HUDEP-2 (cell line): ENCODE measurements around the gene LRFN3.
"Not testable (repeated sequence)": the region's sequence is repeated elsewhere in the genome, so short reads cannot be mapped to it uniquely, and the experiment has no call there.

Experiments
- DNase-seq, 76 experiments: peaks; one replicate each; lab custom pipeline; 2025; ENCODE audit not compliant: unreplicated experiment in 76 of 76; lab: John Stamatoyannopoulos, UW

Gene LRFN3, protein sequence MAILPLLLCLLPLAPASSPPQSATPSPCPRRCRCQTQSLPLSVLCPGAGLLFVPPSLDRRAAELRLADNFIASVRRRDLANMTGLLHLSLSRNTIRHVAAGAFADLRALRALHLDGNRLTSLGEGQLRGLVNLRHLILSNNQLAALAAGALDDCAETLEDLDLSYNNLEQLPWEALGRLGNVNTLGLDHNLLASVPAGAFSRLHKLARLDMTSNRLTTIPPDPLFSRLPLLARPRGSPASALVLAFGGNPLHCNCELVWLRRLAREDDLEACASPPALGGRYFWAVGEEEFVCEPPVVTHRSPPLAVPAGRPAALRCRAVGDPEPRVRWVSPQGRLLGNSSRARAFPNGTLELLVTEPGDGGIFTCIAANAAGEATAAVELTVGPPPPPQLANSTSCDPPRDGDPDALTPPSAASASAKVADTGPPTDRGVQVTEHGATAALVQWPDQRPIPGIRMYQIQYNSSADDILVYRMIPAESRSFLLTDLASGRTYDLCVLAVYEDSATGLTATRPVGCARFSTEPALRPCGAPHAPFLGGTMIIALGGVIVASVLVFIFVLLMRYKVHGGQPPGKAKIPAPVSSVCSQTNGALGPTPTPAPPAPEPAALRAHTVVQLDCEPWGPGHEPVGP

DNA sequence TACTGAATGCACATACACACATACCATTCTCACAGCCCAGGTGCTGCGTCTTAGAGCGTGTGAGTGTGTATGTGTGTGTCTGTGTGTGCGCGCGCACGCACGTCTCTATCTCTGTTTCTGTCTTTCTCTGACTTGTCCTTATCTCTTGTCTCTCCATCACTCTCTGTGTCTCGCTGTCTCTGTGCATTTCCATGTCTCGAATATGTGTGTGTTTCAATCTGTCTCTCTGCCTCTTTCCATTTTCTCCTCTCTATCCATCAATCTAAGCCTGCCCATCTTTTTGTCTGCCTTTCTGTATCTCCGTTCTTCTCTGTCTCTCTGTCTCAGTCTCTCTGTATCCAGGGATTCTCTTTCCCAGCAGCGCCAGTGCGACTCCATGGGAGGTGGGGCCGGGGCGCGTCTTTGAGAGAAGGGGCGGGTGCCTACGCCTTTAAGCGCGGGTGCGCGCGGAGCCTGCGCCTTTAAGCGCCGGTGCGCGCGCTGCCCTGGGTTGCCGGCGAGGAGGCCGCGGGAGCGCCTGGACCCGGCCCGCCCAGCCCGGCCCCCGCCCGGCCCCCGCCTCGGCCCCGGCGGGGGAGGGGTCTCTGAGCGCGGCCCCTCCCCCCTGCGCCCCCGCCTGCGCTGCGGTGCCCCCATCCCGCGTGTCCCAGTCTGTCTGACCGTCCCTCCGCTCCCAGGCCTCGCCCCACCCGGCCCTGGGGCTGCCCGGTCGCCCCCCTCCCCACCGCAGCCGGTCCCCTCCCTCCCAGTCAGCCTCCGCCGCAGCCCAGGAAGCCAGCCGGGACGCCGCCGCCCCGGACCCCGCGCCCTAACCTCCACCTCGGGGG lies at the start of gene LRFN3:
Gene LRFN3 (plus strand): TSS at position 464 of the 827 bp plus-strand sequence. CDS start 3,052 bp downstream, outside the sequence.
- peak in 7 of 76 experiments; percentile 4 to 30 (median 17) for DNase-seq

DNA sequence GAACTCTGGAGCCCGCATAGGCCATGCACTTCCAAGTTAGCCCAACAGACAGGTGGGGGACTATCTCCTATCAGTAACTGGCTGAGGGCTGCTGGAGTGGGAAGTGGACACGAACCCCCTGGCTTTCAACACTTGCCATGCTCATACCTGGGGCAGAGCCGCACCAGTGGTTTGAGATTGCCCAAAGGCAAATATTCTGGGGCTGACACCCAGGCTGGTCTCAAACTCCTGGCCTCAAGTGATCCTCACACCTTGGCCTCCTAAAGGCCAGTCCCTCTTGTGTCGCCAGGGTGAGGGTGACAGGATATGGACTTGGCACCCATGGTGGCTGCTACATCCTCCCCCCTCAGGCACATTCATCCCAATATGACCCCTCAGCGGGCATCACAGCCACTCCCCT lies 49.0 kb upstream of the LRFN3 start:
- no peak for DNase-seq

DNA sequence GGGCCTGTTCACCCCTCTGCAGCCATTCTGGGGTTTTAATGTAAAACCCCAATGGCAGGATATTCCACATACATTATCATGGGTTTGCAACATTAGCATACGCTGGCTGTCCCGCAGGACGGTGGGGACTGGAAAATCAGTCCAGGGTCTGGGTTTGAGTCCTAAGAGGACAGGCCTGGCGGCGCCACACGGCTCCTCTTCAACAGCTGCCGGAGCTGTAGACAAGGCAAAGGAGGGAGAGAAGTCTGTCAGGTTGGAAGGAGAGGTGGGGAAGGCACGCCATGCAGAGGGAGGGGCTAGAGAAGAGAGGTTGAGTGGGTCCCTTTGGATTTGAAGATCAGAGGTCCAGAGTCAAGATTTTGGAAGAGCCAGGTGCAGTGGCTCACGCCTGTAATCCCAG lies 47.8 kb upstream of the LRFN3 start:
- no peak for DNase-seq

DNA sequence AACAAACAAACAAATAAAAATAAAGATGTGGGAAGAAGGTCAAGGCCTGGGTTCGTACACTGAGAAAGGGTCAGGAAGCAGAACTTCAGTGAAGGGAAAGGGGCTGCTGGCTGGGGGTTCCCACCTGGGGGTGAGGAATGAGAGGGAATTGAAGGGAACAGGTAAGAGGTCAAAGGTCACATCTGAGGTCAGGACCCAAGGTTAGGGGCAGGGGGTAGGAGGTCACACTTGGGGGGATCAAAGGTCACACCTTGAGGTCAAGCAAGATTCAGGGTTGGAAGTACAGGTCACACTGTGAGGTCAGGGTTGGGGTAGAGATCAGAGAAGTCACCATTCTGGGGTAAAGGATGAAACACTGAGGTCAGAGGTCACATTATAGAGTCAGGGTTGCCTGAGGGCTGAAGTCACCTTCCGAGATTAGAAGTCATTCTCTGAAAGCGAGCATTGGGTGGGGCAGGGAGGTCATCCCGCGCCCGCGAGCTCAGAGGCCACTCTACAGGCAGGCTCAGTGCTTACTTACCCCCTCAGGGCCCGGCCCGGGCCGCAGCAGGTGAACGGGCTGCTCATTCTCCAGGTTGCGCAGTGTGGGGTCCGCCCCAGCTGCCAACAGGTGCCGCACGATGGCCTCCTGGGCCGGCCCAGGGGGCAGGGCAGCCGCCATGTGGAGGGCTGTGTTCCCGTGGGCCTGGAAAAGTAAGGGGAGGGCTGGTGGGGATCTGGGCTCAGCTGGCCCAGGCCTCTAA lies 46.6 kb upstream of the LRFN3 start:
- no peak for DNase-seq

DNA sequence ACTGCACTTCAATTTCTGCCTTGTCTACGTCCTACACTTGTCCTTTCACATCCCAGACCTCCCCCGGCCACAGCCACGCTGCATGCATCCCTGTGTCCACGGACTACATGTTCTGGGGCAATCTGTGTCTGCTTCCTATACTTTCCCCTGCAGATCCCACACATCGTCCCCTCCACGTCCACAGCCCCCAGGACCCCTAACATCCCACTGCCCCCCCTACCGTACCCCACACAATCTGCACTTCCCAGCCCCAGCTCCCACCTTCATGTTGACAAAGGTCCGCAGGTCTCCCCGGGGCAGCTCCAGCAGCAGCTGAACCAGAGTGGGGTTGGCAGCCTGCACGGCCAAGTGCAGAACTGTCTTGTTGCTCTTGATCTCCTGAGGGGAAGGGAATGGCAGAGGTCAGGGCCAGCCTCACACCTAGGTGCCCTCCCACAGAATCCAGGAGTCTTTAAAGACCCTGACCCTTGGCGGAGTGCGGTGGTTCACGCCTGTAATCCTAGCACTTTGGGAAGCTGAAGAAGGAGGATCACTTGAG lies 46.0 kb upstream of the LRFN3 start:
- DNase-seq, result no peak

DNA sequence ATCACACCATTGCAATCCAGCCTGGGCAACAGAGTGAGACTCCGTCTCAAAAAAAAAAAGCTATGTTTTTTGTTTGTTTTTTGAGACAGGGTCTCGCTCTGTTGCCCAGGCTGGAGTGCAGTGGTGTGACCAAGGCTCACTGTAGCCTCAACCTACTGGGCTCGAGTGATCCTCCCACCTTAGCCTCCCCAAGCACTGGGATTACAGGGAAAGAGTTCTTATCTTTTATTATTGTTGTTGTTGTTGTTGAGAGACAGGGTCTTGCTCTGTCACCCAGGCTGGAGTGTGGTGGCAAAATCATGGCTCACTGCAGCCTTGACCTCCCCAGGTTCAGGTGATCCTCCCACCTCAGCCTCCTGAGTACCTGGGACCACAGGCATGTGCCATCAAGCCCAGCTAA lies 44.4 kb upstream of the LRFN3 start:
- not testable (repeated sequence) for DNase-seq

DNA sequence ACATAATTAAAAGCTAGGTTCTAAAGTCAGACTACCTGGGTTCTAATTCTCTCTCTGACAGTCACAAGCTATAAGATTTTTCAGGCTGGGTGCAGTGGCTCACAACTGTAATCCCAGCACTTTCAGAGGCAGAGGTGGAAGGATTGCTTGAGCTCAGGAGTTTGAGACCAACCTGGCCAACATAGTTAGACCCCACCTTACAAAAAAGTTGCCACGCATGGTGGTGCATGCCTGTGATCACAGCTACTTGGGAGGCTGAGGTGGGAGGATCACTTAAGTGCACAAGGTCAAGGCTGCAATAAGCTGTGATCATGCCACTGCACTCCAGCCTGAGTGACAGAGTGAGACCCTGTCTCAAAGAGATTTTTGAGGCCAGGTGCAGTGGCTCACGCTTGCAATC lies 41.8 kb upstream of the LRFN3 start:
- DNase-seq, result no peak

DNA sequence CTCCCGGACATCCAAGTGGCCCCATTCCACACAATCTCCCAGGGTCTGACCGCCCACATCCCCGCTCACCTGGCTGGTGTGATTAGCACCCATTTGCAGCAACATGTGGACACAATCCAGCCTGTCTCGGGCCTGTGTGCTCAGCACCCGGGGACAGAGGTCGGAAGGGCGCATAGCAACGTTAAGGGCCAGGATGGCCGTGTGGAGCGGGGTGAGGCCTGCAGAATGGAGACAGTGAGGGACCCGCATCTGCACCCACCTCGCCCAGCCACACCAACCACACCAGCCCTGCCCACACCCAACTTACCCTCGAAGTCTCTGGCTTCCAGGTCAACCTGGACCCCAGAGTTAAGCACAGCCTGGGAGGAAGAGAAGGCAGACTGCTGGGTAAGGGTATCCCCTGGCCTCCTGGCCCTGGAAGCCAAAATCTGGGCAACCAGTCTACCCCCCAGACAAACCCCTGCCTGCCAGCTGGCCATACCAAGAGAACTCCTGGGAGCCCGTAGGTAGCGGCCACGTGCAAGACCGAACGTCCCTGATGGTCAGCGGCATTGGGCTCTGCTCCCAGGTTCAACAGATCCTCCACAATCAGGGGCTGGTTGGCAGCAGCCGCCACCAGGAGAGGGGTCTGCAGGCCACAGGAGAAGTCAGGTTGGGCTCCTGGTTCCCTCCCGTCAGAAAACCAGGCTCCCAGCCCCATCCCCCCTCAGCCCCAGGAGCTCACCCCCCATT lies 40.1 kb upstream of the LRFN3 start:
- no peak for DNase-seq

DNA sequence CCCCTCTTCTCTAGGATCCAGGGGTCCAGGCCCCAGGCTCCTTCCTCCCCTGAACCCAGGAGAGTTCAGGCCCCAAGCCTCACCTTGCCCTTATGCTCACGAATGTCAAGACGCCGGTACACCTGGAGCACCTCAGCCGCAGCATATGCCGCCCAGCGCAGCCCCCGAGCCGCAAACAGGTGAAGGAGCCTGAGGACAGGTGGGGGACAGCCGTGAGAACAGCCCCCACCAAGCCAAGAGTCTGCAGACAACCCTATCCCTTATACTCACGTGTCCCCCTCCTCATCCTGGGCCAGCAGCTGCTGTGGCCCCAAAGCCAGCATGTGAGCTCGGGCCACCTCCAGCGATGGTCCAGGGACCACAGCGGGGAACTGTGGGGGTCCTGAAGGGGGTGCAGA lies 39.5 kb upstream of the LRFN3 start:
- DNase-seq, result no peak

DNA sequence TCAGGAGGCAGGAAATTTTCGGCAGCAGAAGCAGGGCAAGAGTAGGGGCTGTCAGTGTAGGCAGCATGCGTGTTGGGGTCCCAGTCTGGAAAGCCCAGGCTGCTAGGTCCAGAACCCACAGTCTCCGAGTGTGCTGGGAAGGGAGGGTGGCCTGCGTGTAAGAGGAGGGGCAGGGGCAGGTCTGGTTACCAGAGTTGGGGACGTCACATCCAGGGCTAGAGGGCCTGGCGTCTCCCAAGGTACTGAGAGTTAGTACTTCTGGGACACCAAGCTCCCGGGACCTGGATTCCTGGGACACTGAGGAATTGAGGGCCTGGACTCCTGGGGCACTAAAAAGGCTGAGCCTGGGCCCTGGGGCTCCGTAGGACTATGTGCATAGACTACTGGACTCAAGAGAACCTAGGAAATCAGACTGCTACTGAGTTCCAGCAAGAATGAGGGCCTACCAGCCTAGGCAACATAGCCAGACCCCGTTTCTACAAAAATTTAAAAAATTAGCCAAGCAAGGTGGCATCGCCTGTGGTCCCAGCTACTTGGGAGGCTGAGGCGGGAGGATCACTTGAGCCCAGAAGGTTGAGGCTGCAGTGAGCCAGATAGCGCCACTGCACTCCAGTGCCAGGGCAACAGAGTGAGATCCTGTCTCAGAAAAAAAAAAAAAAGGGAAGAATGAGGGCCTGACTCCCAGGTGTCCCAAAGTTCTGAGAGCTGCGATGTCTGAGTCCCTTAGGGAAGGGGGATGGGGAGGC lies 38.3 kb upstream of the LRFN3 start:
- no peak for DNase-seq

DNA sequence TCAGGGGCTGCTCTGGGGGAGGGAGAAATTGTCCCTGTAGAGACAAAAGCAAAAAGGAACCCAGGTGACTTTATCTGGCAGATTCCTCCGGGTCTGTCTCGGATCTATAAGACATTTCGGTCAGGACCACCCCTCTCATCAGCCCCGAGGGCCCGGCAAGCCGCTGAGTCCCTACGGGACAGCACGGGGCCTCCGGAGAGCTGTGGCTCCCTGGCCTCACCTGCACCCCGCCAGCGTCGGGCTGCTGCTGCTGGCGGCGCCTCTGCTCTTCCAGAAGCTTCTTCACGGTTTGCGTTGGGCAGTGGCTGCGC lies 37.7 kb upstream of the LRFN3 start:
- DNase-seq, result no peak

DNA sequence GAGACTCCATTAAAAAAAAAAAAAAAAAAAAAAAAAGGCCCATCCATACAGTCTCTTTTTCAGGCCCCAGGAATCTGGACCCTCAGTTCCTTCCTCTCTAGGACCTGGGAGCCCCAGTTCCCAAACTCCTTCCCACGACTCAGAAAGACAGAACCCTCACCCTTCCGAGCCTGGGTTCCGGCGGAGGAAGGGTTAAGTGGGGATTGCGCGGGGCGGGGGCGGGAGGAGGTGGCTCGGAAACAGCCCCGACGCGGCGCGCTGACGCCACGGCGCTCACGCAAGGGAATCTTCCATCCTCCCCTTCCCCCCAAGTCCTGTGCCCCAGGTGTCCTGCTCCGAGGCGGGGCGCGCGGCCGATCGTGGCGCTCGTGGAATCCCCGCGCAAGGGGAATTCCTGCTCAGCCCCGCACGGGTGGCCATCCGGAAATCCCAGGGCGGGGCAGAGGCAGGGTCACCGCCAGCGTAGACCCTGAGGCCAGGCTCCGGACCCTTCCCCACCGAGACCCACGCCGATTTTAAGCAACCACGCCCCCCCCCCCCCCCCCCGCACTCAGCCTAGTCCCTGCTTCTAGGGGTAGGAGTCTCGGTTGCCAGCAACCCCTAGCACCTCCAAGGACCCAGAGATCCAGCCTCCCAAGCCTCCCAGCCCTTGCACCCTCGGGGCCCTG lies 36.5 kb upstream of the LRFN3 start:
- DNase-seq, result peak in 68 of 76 experiments; percentile 6 to 86 (median 63)

DNA sequence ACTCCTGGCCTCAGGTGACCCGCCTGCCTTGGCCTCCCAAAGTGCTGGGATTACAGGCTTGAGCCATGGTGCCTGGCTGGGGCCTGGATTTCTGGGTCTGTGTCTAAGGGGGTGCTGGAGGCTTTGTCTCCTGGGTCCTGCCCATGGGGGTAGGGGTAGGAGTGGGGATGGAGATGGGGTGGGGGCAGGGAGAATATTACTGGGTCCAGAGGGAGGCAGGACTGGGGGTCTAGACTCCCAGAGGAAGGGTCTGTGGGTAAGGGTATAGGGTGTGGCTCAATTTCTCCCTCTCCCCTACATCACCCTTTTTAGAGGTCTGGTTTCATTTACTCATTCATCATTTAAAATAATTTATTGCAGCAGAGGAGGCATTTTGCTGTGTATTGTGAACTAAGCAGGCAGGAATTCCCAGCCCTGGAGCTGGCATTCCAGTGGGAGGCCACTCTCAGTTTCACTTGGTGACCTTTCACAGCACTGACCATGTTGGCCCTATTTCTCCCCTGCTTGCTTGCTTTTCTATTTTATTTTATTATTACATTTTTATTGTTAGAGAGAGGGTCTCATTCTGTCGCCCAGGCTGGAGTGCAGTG lies 35.0 kb upstream of the LRFN3 start:
- DNase-seq, result no peak

DNA sequence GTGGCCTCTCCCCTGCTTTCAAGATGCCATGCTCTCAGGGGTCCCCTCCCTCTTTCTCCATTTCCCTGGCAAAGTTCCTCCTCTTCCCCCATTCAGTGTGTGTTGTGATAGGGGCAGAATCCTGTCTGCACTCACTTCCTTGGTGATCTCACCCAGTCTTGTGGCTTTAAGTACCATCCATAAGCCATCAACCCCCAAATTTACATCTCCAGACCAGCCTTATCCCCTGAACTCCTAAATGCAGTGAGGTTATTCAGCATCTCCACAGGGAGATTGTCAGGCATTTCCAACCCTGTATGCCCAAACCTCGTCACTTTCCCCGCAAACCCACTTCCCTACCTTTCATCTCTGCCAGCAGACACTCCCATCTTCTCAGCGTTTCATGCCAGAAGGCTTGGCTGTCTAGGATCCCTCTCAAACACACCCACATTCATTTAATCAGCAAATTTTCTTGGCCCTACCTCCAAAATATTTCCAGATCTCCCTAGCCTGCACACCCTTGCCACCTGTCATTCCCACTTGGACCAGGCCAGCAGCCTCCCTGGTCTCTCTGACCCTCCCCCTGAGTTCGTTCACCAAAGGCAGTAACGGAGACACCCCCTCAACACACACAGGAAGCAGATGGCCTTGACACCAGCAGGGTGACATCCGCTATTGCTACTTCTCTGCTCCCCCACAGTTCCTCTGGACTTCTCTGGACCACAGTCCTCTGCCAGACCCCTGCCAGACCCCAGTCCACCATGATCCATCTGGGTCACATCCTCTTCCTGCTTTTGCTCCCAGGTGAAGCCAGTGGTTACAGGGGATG lies 34.1 kb upstream of the LRFN3 start, which contains the start of gene HCST:
Gene HCST (plus strand): TSS at position 676 of the 808 bp plus-strand sequence. CDS start 65 bp downstream, at position 741.
- DNase-seq, result peak in 5 of 76 experiments; percentile 10 to 26 (median 14)

DNA sequence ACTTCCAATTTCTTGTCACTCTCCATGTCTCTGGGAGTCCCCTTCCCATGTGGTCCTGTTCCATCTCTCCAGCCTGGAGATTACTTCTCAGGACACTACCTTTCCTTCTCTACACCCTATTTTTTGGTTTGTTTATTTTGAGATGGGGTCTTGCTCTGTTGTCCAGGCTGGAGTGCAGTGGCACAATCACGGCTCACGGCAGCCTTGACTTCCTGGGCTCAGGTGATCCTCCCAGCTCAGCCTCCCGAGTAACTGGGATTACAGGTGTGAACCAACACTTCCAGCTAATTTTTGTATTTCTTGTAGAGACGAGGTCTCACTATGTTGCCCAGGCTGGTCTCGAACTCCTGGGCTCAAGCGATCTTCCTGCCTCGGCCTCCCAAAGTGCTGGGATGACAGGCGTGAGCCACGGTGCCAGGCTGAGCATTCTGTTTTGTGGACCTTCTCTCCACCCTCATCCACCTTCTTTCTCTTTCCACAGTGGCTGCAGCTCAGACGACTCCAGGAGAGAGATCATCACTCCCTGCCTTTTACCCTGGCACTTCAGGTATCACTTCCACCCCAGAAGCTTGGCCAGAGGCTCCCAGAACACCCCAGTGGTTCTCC lies 33.2 kb upstream of the LRFN3 start:
- DNase-seq, result no peak

DNA sequence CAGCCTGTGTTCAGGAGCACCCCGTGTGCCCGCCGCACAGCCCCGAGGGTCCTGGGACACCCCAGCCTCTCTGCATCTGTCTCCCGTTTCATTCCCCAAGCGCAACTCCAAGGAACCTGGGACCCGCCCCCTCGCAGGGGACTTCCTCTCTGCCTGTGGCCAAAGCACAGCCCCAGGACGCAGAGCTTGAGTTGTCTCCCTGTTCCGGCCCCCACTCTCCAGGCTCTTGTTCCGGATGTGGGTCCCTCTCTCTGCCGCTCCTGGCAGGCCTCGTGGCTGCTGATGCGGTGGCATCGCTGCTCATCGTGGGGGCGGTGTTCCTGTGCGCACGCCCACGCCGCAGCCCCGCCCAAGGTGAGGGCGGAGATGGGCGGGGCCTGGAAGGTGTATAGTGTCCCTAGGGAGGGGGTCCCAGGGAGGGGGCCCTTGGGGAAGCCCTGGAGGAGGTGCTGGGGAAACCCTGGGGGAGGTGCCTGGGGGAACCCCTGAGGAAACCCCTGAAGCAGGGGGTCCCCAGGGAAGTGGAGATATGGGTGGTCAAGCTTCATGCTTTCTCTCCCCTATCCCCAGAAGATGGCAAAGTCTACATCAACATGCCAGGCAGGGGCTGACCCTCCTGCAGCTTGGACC lies 32.5 kb upstream of the LRFN3 start:
- DNase-seq, result peak in 70 of 76 experiments; percentile 22 to 89 (median 72)
